ENCODE data around the gene DNM3. TPM values are rescaled to one million over a fixed set of nuclear protein-coding genes. Genes with fewer than 3 reads are reported as not detected.
A peak's percentile ranks its signal among the peaks of the same experiment; 100 is the strongest.

The DNM3 gene
- total RNA-seq, 3 donors from 2014 or later (not counting 1 experiment from before 2014, with no cell fraction given): 2.5 to 3.3 (median 2.8) TPM

GRCh38 chr1:172442843-172443565, 601.7 kb downstream of the DNM3 start:
- peak overlapping the region; percentile 90 to 94 for H3K27ac Mint-ChIP-seq
- 60% methylated on average over 2 of the region's 3 CpGs for WGBS (ENCODE audit: insufficient coverage)
- TF ChIP-seq CTCF (IDR thresholded peaks at IDR 0.05): no peak
- H3K4me1 Mint-ChIP-seq: peaks cover 49 to 56% of the 10 kb centered on the region in 2 donors
- ATAC-seq (no peak), DNase-seq (no peak)
- H3K36me3 Mint-ChIP-seq: peaks cover 13% of the 10 kb centered on the region
- intact Hi-C loops (cut with micrococcal nuclease): loop anchor here (5.0 kb wide), 2 partner anchors 86 to 641 kb away; no protein-coding TSS in a partner anchor
- Histone ChIP-seq H3K27ac (ENCODE audit: low read length) (peak overlapping the region; percentile 83), H3K27me3 (ENCODE audit: control insufficient read depth, insufficient read depth, low read length) (no peaks in the 10 kb centered on the region), H3K9me3 (ENCODE audit: control insufficient read depth, insufficient read depth, low read length) (no peaks in the 10 kb centered on the region), H3K36me3 (ENCODE audit: control insufficient read depth, insufficient read depth, low read length) (no peaks in the 10 kb centered on the region), H3K4me1 (ENCODE audit: control insufficient read depth, insufficient read depth, low read length) (peaks cover 5% of the 10 kb centered on the region), H3K4me3 (ENCODE audit: low read length) (peak overlapping the region; percentile 89)
- H3K27me3 Mint-ChIP-seq (ENCODE audit: low read depth in 2 of 2): no peaks in the 10 kb centered on the region
- peak overlapping the region; percentile 96 for H3K4me3 Mint-ChIP-seq
- H3K9me3 Mint-ChIP-seq: no peaks in the 10 kb centered on the region

GRCh38 chr1:172443666-172444453, 602.6 kb downstream of the DNM3 start, which contains the start of gene PIGC:
PIGC (minus strand) TSS chr1:172444069; CDS start chr1:172442622, 1,447 bp downstream.
- intact Hi-C loops (cut with micrococcal nuclease): loop anchor here (1.0 to 5.0 kb wide), 6 partner anchors 17 to 642 kb away; no protein-coding TSS in a partner anchor
- H3K27ac Mint-ChIP-seq: peak within 1 kb of the TSS; percentile 90 to 94
- TF ChIP-seq CTCF (IDR thresholded peaks at IDR 0.05): peak; percentile 72
- H3K4me3 Mint-ChIP-seq: peak within 1 kb of the TSS; percentile 96
- peak within 1 kb of the TSS; percentile 83 for H3K27ac ChIP-seq (ENCODE audit: low read length)
- H3K9me3 Mint-ChIP-seq: no peaks in the 10 kb centered on the region
- 8% methylated on average over 43 of the region's 43 CpGs for WGBS (ENCODE audit: insufficient coverage)
- peak; percentile 86 to 96 for DNase-seq
- no peaks in the 10 kb centered on the region for H3K27me3 ChIP-seq (ENCODE audit: control insufficient read depth, insufficient read depth, low read length)
- H3K4me1 ChIP-seq (ENCODE audit: control insufficient read depth, insufficient read depth, low read length): peaks cover 5% of the 10 kb centered on the region
- H3K4me1 Mint-ChIP-seq: peaks cover 45 to 52% of the 10 kb centered on the region in 2 donors
- ATAC-seq: peak; percentile 99 to 100 (median 99)
- H3K36me3 ChIP-seq (ENCODE audit: control insufficient read depth, insufficient read depth, low read length): no peaks in the 10 kb centered on the region
- peak within 1 kb of the TSS; percentile 89 for H3K4me3 ChIP-seq (ENCODE audit: low read length)
- peaks cover 13% of the 10 kb centered on the region for H3K36me3 Mint-ChIP-seq
- H3K9me3 ChIP-seq (ENCODE audit: control insufficient read depth, insufficient read depth, low read length): no peaks in the 10 kb centered on the region
- H3K27me3 Mint-ChIP-seq (ENCODE audit: low read depth in 2 of 2): no peaks in the 10 kb centered on the region

- Mint-ChIP-seq H3K36me3 (peaks cover 6% of the 10 kb centered on the region), H3K4me1 (peaks cover 30 to 41% of the 10 kb centered on the region in 2 donors), H3K9me3 (no peaks in the 10 kb centered on the region), H3K27me3 (ENCODE audit: low read depth in 2 of 2) (no peaks in the 10 kb centered on the region), H3K27ac (no peak overlapping the region), H3K4me3 (no peak overlapping the region)
- Histone ChIP-seq H3K27me3 (ENCODE audit: control insufficient read depth, insufficient read depth, low read length) (no peaks in the 10 kb centered on the region), H3K36me3 (ENCODE audit: control insufficient read depth, insufficient read depth, low read length) (no peaks in the 10 kb centered on the region), H3K9me3 (ENCODE audit: control insufficient read depth, insufficient read depth, low read length) (no peaks in the 10 kb centered on the region), H3K27ac (ENCODE audit: low read length) (no peak overlapping the region), H3K4me3 (ENCODE audit: low read length) (no peak overlapping the region), H3K4me1 (ENCODE audit: control insufficient read depth, insufficient read depth, low read length) (peaks cover 12% of the 10 kb centered on the region)
- no peak for TF ChIP-seq CTCF (IDR thresholded peaks at IDR 0.05)
- intact Hi-C loops (cut with micrococcal nuclease): no loop called here
- ATAC-seq (no peak), DNase-seq (no peak)
- WGBS (ENCODE audit: insufficient coverage): 100% methylated on average over 2 of the region's 3 CpGs
These were observed 605.2 kb downstream of the DNM3 start for GRCh38 chr1:172446547-172446946.
